DMS114 treated with DMSO at 0.1 percent for 48 hours (cell line): ENCODE measurements around the gene KIT.

ENCODE experiments used
- DNase-seq: peaks from one replicate; lab custom pipeline; 2025; ENCODE audit not compliant: unreplicated experiment; lab: John Stamatoyannopoulos, UW

Gene KIT

DNA sequence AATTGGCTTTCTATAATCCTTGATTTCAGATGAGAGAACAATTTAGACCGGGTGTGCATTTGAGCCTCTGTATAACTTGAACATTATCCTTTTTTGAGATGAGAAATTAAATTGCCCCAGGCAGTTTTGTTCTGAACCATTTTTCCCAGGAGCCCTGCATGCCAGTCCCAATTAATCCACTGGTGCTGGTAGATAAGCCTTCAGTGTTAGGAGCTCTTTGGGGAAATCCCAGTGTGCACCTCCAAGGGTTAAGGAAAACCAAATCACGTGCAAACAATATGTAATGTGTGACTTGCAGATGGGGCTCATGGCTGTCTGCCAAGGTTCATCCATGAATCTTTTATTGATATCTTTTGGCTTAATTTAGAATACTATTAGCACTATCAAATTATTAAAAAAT is 43.2 kb downstream of the KIT start:
- DNase-seq: no peak

DNA sequence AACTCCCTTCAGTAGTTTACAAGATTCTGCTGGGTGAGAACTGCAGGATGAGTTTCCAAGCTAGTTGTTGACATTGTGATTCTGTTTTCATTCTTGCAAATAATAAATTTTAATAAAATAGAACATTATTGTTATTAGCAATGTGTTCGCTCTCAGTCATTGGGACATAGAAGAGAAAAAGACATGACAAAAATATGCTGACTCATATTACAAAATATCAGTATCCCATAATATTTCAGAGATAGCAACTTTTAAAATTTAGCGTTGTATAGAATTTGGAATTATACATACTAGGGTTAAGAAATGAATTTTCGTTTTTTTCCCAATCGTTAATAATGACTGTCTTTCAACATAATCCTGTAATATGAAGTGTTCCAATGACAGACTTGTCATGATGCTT is 45.4 kb downstream of the KIT start:
- DNase-seq: no peak

DNA sequence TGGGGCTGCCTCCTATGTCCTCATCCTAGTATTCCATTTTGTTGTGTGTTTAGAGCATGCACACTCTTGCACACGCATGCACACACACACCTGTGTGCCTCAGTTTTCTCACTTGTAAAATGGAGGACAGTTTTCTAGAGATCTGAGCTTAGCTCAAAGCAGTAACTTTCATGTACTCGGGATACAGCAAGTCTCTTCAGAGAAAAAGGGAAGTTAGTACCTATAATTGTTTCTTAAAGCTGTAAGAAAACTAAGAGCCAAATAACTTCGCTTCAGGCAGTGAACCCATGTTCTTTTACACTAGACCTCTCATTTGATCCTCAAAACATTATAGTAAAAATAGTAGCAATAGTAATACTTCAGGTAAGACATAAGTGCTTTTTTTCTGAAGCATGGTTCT is 49.6 kb downstream of the KIT start:
- DNase-seq: no peak

DNA sequence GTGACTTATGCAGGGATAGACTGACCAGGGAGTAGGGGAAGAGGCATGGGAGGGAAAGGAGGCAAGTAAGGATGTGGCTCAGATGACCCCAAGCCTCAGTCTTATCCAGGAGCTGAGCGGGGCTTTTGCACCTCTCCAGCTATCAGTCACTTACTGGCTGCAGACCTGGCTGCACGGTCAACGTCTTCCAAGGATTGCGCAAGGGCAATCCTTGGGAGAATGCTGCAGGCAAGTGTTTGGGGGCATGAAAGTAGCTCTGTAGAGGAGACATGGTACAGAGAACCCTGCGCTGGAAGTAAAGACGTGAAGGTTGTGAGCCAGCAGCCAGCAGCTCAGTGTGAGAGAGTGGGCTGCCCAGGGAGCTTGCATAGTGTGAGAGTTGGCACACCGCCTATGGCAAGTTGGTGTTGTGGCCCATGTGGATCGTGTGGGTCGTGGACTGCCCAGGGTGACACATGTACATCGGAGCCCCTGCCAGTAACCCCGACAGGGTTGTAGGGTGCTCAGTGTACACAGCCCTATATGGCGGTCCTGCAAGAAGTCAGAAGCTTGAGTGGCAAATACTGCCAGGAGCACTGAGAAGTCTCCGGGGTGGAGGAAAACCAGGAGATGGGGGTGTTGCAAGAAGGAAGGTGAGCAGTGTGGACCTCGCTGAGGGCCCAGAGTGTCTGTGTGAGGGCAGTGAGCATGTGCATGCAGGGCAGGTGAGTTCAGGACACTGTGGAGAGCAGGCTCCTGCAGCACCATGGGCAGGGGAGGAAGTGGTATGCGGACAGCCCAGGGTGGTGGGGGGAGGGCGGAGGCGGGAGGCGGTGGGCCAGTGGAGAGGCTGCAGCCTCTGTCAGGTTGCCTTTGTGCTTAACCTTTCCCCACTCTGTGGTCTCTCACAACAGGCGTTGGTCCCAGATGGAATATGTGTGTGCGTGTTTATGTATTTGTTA is 50.9 kb downstream of the KIT start:
- no peak for DNase-seq

DNA sequence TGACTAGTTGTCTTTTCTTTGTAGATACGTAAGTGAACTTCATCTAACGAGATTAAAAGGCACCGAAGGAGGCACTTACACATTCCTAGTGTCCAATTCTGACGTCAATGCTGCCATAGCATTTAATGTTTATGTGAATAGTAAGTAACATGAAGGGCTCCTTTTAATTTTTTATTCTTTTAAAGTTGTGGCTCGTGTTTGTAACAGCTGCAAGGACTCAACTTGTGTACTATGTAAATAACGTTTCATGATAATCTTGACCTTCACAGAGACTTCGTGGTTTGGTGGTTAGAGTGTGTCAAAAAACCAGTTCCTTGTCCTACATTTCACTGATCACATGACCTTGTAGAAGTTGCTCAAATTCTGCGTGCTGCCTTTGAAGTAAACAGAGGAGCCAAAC is 51.6 kb downstream of the KIT start:
- no peak for DNase-seq

DNA sequence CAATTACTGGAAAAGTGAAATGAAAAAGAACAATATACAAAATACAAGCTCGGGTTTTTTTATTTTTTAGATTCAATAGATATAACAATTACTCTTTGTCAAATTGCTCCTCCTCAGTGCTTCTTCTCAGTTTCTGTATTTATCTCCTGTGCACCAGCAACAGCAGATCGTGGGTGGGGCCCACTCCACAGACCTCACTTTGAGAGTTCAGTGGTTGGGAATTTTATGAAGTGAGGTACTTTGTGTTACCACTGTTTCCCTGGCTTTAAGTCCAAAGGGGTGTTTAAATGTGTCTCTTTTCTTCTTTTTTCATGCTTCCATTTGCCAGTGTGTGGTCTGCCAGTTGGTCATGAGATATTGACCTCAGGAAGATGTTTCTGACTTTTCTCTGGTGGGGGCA is 54.4 kb downstream of the KIT start:
- no peak for DNase-seq

DNA sequence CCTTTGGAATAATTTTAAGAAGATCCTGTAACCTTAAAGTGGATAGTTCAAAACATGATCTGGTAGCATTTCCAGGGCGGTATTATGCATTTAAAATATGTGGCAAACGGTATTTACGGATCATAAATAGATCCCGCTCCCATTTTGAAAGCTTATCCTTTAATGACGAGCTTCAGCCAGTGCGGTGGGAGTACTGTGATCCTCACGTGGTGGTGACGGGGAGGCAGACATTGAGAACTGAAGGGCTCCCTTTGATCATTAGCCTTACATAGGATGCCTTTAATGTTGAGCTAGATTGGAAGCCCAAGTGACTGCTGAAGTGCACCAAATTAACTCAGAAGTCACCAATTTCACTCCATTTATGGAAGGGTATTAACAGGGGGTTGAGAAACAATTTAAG is 56.9 kb downstream of the KIT start:
- DNase-seq: no peak

DNA sequence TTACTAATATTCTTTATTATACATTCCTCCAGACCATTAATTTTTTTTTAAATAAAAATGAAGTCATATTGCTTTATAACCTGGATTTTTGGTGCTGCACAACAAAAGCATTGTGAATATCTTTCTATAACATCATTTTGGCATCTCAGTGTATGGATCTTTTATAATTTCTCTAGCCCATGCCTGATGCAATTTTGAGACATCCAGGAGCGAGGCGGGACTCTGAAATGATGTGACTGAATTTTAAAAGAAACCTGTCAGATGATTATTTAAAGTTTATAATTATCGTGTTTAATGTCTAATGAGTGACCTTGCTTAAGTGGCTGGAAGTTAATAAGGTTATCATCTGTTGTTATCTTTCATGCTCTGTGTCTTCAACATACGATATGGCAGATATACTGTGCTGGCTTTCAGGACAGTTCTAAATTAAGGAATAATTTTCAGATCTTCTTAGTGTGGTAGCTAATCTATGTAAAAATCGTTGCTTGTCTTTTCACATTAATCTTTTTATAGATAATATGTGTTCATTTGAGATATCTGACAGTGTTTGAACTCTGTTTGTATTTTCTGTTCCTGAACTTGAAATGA is 58.8 kb downstream of the KIT start:
- no peak for DNase-seq

DNA sequence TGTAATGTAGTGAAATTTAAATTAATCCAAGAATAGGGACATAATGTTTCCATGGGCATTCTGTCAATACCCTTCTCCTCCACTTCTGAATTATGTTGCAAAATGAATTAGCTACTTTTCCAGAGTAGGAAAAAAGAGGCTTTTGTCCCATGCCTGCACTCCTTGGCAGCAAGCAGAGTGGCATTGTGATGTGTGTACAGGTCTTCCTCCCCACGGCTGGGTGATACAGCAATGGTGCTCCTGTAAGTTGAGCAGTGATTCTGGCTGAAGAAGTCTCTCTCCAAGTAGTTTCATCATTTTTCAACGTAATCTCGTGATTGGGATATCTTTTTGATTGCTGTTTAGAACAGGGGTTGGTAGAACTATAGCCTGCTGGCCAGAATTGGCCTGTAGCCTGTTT is 59.9 kb downstream of the KIT start:
- DNase-seq: no peak

DNA sequence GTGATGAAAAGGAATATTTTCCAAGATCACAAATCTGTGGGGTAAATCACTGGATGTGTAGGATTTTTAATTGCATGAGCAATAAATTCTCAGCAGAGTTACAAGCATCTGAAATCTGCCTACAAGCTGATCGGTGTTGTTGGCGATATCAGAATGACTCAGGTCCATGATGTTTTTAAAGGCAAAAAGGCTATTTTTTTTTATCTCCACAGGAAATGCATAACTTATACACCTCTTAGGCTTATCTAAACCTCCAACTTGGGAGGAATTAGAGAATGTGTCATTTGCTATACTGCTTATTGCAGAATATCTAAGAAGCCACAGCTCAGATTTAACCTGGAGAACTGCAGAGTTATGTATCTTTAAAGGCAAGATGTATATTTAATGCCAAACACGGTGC is 61.6 kb downstream of the KIT start:
- DNase-seq: no peak

DNA sequence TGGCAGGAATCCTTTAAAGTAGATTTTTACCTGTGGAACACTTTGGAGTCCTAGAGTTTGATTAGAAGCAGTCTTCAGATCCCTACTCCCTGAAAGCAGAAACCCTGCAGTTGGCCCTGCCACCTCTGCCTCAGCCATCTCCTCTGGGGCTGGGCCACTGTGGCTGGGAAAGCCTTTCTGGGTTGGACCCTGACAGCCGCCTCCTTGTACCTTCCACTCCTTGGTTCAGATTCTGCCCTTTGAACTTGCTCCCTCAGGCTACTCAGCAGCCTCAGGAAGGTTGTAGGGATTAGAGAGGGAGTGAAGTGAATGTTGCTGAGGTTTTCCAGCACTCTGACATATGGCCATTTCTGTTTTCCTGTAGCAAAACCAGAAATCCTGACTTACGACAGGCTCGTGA is 65.5 kb downstream of the KIT start:
- DNase-seq: no peak

DNA sequence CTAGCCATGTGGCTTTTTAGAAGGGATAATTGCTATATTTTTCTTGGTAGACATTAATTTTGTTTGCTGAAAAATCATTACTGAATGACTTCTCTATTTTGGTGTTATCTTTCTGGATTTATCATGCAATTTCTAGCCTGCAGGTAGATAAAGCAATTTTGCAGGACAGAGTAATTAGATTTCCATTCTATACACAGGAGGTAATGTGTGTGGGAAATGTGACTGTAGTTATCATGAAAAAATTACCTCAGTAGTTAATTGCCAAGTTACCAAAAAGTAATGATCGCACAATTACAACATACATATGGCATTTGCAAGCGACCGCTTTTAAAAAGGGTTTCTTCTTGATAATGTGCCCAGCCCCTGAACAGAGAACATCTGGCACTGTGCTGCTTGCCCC is 66.1 kb downstream of the KIT start:
- no peak for DNase-seq

DNA sequence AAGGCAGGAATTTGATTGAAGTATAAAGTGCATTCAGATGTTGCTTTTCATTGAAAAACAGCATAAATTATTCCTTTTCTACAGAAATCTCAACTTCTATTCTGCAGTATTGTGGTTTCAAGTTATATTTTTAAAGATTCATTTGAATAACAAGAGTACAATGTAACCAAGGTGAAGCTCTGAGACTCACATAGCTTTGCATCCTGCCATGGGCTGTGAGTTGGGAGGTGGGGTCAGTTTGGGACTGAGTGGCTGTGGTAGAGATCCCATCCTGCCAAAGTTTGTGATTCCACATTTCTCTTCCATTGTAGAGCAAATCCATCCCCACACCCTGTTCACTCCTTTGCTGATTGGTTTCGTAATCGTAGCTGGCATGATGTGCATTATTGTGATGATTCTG is 69.2 kb downstream of the KIT start:
- DNase-seq: no peak

DNA sequence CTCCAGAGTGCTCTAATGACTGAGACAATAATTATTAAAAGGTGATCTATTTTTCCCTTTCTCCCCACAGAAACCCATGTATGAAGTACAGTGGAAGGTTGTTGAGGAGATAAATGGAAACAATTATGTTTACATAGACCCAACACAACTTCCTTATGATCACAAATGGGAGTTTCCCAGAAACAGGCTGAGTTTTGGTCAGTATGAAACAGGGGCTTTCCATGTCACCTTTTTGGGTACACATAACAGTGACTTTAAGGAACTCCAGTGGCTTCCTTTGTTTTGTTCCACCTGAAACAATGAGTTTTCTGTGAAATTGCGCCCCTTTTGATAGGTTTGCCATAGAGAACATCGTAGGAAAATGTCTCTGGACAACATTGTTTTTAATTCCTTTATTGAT is 69.6 kb downstream of the KIT start:
- DNase-seq: no peak

DNA sequence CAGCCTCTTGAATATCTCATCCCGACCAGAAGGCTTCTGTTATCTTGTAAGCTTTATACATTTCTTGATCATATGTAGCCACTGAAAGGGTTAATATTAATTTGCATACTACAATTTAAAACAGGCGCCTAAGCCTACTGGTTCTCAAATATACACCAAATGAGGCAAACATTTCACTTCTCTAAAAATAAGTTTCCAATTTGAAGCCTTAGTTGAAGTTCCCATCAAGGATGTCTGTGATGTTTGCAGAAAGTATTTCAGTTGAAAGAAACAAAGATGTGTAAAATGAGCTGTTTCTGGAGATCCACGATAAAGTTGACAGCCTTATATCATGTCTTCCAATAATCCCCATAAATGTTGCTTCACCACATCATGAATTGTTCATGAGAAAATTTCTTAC is 70.6 kb downstream of the KIT start:
- no peak for DNase-seq

DNA sequence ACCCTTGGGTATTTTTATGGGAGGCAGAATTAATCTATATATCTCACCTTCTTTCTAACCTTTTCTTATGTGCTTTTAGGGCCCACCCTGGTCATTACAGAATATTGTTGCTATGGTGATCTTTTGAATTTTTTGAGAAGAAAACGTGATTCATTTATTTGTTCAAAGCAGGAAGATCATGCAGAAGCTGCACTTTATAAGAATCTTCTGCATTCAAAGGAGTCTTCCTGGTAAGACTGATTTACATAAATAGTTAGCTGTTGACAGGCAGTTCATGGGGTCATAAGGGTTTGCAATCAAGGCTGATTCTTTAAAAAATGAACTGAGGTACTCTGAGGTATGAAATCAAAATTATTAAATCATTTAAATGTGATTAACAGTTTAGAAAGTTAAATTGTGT is 71.5 kb downstream of the KIT start:
- no peak for DNase-seq

DNA sequence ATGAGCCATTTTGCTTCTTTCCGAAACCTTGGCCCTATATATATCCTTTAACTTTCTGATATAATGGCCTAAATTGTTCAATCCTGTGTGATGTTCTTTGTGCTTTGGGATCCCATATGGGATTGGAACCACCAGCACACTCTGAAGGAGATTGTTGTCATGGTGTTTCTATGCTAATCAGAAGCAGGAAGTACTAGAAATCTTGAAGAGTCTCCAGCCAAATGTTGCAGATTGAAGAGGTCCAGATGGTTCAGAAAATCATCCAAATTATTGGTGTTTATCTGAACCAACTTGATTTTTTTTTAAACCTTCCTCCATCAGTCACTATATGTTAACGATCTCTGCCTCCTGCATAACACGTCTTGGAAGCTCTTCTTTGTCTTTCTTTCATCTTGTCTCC is 72.8 kb downstream of the KIT start:
- no peak for DNase-seq

DNA sequence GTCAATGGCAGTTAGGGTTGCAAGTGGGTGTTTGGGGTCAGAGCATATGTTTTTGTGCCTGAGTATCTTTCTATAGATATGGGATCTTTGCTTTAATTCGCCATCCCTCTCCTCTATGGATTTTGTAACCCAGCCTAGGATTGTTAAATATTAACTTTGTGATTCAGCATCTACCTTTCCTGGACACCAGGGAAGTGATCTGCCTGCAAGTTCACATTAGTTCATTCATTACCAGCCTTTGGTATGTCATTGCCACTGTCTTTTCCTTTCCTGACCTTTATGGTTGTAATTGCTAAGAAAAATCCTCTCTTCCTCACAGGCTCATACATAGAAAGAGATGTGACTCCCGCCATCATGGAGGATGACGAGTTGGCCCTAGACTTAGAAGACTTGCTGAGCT is 73.8 kb downstream of the KIT start:
- DNase-seq: no peak

DNA sequence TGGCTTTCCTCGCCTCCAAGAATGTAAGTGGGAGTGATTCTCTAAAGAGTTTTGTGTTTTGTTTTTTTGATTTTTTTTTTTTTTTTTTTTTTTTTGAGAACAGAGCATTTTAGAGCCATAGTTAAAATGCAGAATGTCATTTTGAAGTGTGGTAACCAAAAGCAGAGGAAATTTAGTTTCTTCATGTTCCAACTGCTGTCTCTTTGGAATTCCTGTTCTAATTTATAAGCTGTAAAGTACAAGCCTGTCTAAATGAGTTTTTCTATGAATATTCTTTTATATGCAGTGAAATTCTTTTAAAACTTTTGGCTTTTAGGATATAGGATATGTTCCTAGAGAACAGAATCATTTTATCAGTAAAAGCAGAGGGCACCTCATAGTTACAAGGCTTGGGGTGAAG is 74.2 kb downstream of the KIT start:
- DNase-seq: no peak

DNA sequence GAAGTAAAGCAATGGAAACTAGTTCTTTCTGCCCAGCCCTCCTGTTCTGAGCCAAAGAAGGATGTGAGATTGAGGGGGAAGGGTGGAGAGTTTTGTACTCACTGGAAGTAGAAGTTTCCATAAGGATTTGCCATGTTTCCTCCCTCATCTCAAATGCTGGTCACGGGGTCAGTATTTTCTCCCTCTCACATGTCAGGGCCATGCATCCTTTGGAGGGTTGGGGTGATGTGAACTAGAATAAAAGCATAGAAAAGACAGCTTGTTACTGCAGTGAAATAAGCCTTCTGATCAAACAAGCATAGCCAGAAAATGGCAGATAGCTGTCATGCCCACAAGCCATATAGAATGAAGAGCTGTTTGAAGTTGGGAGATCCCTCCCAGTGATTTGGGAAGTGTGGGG is 79.7 kb downstream of the KIT start:
- DNase-seq: no peak

DNA sequence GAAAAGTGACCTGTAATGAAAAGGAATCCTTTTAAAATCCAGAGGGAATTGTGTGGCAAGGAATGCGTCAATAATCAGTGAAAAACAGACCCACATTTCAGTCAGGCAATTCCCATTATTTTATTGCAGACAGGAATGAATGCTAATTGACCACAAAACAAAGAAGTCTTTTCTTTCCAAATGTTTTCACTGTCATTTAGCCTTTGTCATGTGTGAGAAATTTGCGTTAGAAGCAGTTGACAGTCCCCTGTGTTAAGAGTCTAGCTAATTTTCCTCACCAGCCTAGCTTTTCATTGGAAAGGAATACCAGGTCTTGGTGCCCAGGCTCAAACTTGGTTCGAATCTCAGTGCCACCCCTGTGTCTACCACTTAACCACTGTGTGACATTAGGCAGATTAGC is 83.4 kb downstream of the KIT start:
- DNase-seq: no peak

DNA sequence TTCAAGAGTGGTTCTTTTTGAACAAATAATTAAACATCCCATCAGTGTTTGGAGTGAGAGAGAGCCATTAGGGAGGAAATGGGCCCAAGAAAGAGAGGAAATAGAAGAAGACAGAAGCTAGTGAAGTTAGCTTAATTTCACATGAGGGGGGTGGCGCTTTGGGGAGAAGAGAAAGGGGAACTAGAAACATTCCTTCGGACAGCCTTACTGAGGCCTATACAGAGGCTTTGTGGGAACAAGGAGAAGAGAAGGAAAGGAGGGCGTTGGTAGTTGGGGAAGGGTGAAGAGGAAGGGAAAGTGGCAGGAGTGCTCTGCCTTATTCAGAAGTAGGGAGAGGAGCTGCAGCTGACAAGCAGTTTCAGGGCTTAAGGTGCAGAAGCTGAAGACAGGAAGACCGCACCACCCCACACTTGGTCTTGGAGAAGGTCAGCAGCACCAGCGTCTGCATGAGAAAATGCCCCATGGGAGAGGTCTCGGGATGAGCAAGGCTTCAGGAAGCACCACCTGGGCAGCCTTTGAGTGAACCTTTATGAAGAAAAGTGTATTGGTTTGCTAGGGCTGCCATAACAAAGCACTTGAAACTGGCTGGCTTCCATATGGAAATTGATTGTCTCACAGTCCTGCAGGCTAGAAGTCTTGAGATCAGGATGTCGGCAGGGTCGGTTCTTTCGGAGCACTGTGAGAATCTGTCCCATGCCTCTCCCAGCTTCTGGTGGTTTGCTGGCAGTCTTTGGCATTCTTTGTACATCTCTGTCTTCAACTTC is 85.1 kb downstream of the KIT start:
- no peak for DNase-seq
